Spleen (tissue), 7 donors: Measurements from ENCODE around the gene RIPOR2.

Experiments
- POLR2A ChIP-seq, 3 donors: fragments of 450-650 bp; IDR thresholded peaks; one replicate each; pipeline ENCODE4 v1.5.1; 2017; ENCODE audit warnings: antibody characterized with exemption in 3 of 3, mild to moderate bottlenecking in 1 of 3
- TF ChIP-seq, protein P1 (sequence below), 11 experiments: fragments of 200-600 bp in 7 of 11; fragments of 450-650 bp in 4 of 11; sonication (generic) in 4 of 11; IDR thresholded peaks in 8 of 11; conservative IDR thresholded peaks in 3 of 11; 1 replicate in 7 of 11; 2 replicates in 4 of 11; pipeline versions ENCODE4 v1.4.0 to v1.8.0; 2016 to 2021; ENCODE audit warnings: antibody characterized with exemption in 11 of 11, inconsistent platforms in 4 of 11, mild to moderate bottlenecking in 1 of 11
- donor health status: DM: no; HTN: no; CAD: no; lungs with moderate emphysema.
- donor health status: DM: no; HTN: no; CAD: no.
- donor health status: DM: no; HTN: no; CAD: no.

DNA sequence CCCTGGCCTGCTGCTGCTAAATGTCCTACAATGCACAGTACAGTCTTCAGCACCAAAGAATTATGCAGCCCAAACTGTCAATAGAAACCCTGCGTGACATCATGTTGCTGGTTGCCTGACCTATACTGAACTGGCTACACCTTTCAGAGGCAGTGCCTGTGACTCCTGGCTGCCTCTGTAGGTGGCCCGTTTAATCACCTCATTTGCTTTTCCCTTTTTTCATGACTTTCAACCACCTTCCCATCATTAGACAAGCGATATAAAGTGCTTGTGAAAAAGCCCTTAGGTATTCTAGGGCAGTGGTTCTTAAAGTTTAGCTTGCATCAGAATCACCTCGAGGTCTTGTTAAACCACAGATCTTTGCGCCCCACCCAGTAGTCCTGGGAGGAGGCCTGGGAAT is 33.0 kb upstream of the RIPOR2 start:
- no peak for TF ChIP-seq POLR2A (IDR thresholded peaks at IDR 0.05)
- TF ChIP-seq, protein P1, sequence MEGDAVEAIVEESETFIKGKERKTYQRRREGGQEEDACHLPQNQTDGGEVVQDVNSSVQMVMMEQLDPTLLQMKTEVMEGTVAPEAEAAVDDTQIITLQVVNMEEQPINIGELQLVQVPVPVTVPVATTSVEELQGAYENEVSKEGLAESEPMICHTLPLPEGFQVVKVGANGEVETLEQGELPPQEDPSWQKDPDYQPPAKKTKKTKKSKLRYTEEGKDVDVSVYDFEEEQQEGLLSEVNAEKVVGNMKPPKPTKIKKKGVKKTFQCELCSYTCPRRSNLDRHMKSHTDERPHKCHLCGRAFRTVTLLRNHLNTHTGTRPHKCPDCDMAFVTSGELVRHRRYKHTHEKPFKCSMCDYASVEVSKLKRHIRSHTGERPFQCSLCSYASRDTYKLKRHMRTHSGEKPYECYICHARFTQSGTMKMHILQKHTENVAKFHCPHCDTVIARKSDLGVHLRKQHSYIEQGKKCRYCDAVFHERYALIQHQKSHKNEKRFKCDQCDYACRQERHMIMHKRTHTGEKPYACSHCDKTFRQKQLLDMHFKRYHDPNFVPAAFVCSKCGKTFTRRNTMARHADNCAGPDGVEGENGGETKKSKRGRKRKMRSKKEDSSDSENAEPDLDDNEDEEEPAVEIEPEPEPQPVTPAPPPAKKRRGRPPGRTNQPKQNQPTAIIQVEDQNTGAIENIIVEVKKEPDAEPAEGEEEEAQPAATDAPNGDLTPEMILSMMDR (IDR thresholded peaks at IDR 0.05 in 8 of 11, conservative IDR thresholded peaks at IDR 0.05 in 3 of 11): no peak
